PC-9 (cell line): ENCODE results near the gene DHRS7B. TPM values are rescaled to one million over a fixed set of nuclear protein-coding genes. Genes with fewer than 3 reads are reported as not detected.

Experiments
- BruUV-seq: library from RNA; stranded (reverse); fragments of 400-500 nt; replicated peaks from 2 replicates; lab custom pipeline; 2021; lab: Mats Ljungman, UMichigan
- CTCF ChIA-PET: fragments of 300-600 bp; sonication (Branson Sonifier 250); formaldehyde crosslinking; loops from one replicate; lab custom pipeline; 2022; ENCODE audit warnings: antibody characterized with exemption; lab: Charles Lee
- POLR2A ChIA-PET: fragments of 300-600 bp; sonication (Branson Sonifier 250); formaldehyde crosslinking; loops from one replicate; lab custom pipeline; 2022; ENCODE audit warnings: antibody characterized with exemption; ENCODE audit not compliant: unreplicated experiment; lab: Charles Lee
- DNase-seq, 2 experiments: peaks; one replicate each; pipeline versions ENCODE4 v3.0.0 to v3.0.0-alpha.2; 2015 to 2022; ENCODE audit warnings: mixed read lengths in 1 of 2
- H2AFZ ChIP-seq: fragments of 200-600 bp; sonication (generic); 2 replicates; pipeline ENCODE4 v1.8.1; 2017; ENCODE audit warnings: antibody characterized with exemption
- H3F3A ChIP-seq: fragments of 200-600 bp; sonication (generic); 2 replicates; pipeline ENCODE4 v1.8.1; 2017; ENCODE audit warnings: antibody characterized with exemption, mild to moderate bottlenecking, low read depth; ENCODE audit not compliant: insufficient read depth
- H3K27ac ChIP-seq: fragments of 200-600 bp; sonication (generic); 2 replicates; pipeline ENCODE4 v1.6.1; 2016; ENCODE audit warnings: mixed run types
- H3K27me3 ChIP-seq: fragments of 200-600 bp; sonication (generic); 2 replicates; pipeline ENCODE4 v1.6.1; 2016; ENCODE audit warnings: low read depth, mixed run types; ENCODE audit not compliant: insufficient read depth
- H3K36me3 ChIP-seq: fragments of 200-600 bp; sonication (generic); 2 replicates; pipeline ENCODE4 v1.6.1; 2016; ENCODE audit warnings: low read depth, mixed run types
- H3K4me1 ChIP-seq: fragments of 200-600 bp; sonication (generic); replicated peaks from 2 replicates; pipeline ENCODE4 v1.6.1; 2016; ENCODE audit warnings: mixed run types; ENCODE audit not compliant: insufficient read depth
- H3K4me2 ChIP-seq: fragments of 200-600 bp; sonication (generic); 2 replicates; pipeline ENCODE4 v1.6.1; 2017; ENCODE audit warnings: mixed run types
- H3K4me3 ChIP-seq: fragments of 200-600 bp; sonication (generic); 2 replicates; pipeline ENCODE4 v1.6.1; 2016; ENCODE audit warnings: mixed run types
- H3K79me2 ChIP-seq: fragments of 200-600 bp; sonication (generic); 2 replicates; pipeline ENCODE4 v1.6.1; 2017; ENCODE audit warnings: low read depth, mixed run types
- H3K9me2 ChIP-seq: fragments of 200-600 bp; sonication (generic); 2 replicates; pipeline ENCODE4 v1.8.1; 2017; ENCODE audit warnings: mild to moderate bottlenecking; ENCODE audit not compliant: insufficient read depth
- H3K9me3 ChIP-seq: fragments of 200-600 bp; sonication (generic); 2 replicates; pipeline ENCODE4 v1.8.1; 2016; ENCODE audit warnings: low read depth; ENCODE audit not compliant: insufficient read depth
- H4K20me1 ChIP-seq: fragments of 200-600 bp; sonication (generic); 2 replicates; pipeline ENCODE4 v1.8.1; 2017; ENCODE audit not compliant: insufficient read depth
- EZH2 ChIP-seq: fragments of 200-600 bp; sonication (generic); IDR thresholded peaks from 2 replicates; pipeline ENCODE4 v1.8.0; 2017; ENCODE audit warnings: antibody characterized with exemption, low read depth
- intact Hi-C: fragments of 100-400 bp; cut with micrococcal nuclease; formaldehyde crosslinking; loops from one replicate; pipeline ENCODE4 v1.10.0; 2022; ENCODE audit not compliant: unreplicated experiment
- total RNA-seq: library from RNA; stranded (reverse); gene quantifications from 2 replicates; pipeline ENCODE4 v1.2.3, GENCODE V29; 2021
- TF ChIP-seq, protein P1 (sequence below): fragments of 200-600 bp; sonication (generic); conservative IDR thresholded peaks from 2 replicates; pipeline ENCODE4 v1.6.1; 2017; ENCODE audit warnings: mixed run types, antibody characterized with exemption, mild to moderate bottlenecking, moderate library complexity

Gene DHRS7B
- total RNA-seq, 1 experiment from 2014 or later: 27.9 TPM

DNA sequence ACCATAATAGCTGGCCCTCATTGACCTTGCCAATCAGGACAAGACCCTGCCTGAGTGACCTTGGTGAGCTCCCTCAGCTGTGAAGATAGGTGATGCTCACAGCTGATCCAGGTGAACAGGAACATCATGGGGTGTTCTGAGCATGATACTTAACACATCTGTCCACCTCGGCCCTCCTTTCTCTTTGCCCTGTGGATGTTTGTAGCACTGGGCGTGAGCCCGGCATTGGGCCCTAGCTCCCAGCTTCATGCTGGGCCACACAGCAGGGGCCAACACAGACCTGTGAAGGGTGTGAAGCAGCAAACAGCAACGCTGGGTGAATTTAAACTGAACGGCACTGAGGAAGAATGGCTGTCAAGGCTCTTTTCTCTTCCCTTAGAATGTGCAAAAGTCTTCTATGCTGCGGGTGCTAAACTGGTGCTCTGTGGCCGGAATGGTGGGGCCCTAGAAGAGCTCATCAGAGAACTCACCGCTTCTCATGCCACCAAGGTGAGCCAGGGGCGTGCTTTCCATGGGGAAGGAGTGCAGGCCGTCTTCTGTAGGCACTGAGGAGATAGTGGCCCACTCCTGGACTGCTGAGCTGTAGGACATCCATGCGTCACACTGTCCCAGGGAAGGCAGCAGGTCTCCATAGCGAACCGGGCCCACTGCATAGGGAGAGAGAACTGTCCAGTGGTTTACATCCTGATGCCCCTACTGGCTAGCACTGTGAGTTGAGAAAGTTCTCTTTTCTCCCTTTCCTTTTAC, 51.3 kb downstream of the DHRS7B start:
- no peaks in the 10 kb centered on the region for H3K9me3 ChIP-seq
- no peak overlapping the region for H3K27ac ChIP-seq
- ChIA-PET CTCF (interaction anchor here (1.1 kb wide), 1 partner anchor 49 kb away, joined by 3 read pairs; no protein-coding TSS in a partner anchor), POLR2A (no interaction called here)
- no peaks in the 10 kb centered on the region for H3F3A ChIP-seq
- H3K27me3 ChIP-seq: no peaks in the 10 kb centered on the region
- TF ChIP-seq, protein P1, sequence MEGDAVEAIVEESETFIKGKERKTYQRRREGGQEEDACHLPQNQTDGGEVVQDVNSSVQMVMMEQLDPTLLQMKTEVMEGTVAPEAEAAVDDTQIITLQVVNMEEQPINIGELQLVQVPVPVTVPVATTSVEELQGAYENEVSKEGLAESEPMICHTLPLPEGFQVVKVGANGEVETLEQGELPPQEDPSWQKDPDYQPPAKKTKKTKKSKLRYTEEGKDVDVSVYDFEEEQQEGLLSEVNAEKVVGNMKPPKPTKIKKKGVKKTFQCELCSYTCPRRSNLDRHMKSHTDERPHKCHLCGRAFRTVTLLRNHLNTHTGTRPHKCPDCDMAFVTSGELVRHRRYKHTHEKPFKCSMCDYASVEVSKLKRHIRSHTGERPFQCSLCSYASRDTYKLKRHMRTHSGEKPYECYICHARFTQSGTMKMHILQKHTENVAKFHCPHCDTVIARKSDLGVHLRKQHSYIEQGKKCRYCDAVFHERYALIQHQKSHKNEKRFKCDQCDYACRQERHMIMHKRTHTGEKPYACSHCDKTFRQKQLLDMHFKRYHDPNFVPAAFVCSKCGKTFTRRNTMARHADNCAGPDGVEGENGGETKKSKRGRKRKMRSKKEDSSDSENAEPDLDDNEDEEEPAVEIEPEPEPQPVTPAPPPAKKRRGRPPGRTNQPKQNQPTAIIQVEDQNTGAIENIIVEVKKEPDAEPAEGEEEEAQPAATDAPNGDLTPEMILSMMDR: no peak
- TF ChIP-seq EZH2: no peak
- H2AFZ ChIP-seq: no peak overlapping the region
- no TSS peak for BruUV-seq
- H3K79me2 ChIP-seq: no peaks in the 10 kb centered on the region
- H4K20me1 ChIP-seq: no peaks in the 10 kb centered on the region
- DNase-seq: no peak
- no peaks in the 10 kb centered on the region for H3K4me1 ChIP-seq
- H3K4me2 ChIP-seq: no peak overlapping the region
- intact Hi-C loops: no loop called here
- no peaks in the 10 kb centered on the region for H3K36me3 ChIP-seq
- H3K9me2 ChIP-seq: no peaks in the 10 kb centered on the region
- no peak overlapping the region for H3K4me3 ChIP-seq

DNA sequence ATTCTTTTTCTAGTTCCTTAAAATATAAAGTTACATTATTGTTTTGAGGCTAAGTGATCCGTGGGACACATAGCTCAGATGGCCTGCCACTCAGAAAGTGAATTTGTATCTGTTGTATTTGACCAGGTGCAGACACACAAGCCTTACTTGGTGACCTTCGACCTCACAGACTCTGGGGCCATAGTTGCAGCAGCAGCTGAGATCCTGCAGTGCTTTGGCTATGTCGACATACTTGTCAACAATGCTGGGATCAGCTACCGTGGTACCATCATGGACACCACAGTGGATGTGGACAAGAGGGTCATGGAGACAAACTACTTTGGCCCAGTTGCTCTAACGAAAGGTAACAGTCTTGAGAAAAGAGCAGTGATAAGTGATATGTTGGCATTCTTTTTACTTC, 56.7 kb downstream of the DHRS7B start:
- CTCF ChIA-PET: no interaction called here
- Histone ChIP-seq H3F3A (no peaks in the 10 kb centered on the region), H3K4me1 (no peaks in the 10 kb centered on the region), H4K20me1 (no peaks in the 10 kb centered on the region), H3K36me3 (no peaks in the 10 kb centered on the region), H2AFZ (no peak overlapping the region), H3K4me2 (no peak overlapping the region), H3K9me3 (no peaks in the 10 kb centered on the region), H3K9me2 (no peaks in the 10 kb centered on the region), H3K27ac (no peak overlapping the region), H3K79me2 (no peaks in the 10 kb centered on the region), H3K4me3 (no peak overlapping the region), H3K27me3 (no peaks in the 10 kb centered on the region)
- intact Hi-C loops: no loop called here
- BruUV-seq: no TSS peak
- DNase-seq: no peak
- POLR2A ChIA-PET: no interaction called here
- TF ChIP-seq EZH2: no peak
- TF ChIP-seq, protein P1: no peak

DNA sequence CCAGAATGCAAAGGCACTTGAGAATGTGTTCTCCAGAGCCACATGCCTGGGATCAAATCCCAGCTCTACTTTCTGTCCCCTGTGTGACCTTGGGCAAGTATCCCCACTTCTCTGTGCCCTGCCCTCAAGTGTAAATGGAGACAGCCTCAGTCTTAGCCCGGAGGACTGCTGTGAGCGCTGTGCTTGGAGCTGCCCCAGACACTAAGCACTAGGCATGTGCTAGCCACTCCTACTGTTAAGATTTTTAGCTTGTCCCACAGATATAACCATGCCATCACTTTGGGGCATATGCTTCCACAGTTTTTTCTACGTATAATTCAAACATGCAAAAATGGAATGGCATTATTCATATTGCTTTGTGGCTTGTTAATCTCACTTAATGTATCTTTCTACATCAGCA, 57.8 kb downstream of the DHRS7B start:
- BruUV-seq: no TSS peak
- Histone ChIP-seq H3K4me2 (no peak overlapping the region), H4K20me1 (no peaks in the 10 kb centered on the region), H3F3A (no peaks in the 10 kb centered on the region), H3K4me1 (no peaks in the 10 kb centered on the region), H3K79me2 (no peaks in the 10 kb centered on the region), H2AFZ (no peak overlapping the region), H3K27ac (no peak overlapping the region), H3K9me3 (no peaks in the 10 kb centered on the region), H3K4me3 (no peak overlapping the region), H3K36me3 (no peaks in the 10 kb centered on the region), H3K27me3 (no peaks in the 10 kb centered on the region), H3K9me2 (no peaks in the 10 kb centered on the region)
- POLR2A ChIA-PET: no interaction called here
- CTCF ChIA-PET: no interaction called here
- TF ChIP-seq, protein P1: no peak
- no peak for DNase-seq
- intact Hi-C loops: no loop called here
